H54 (cell line): Measurements from ENCODE around the gene ALPP.
"Not testable (repeated sequence)": the region's sequence is repeated elsewhere in the genome, so short reads cannot be mapped to it uniquely, and the experiment has no call there.

Source experiments
- DNase-seq: peaks from one replicate; pipeline ENCODE4 v3.0.0; 2011; ENCODE audit warnings: low spot score, mixed read lengths; ENCODE audit not compliant: insufficient read length
- FAIRE-seq: peaks from 3 replicates; lab custom pipeline; 2011; peaks lifted over from hg19 to GRCh38; lab: Jason Lieb, UNC
- POLR2A ChIP-seq: IDR thresholded peaks from 2 replicates; pipeline ENCODE4 v1.6.1; 2011; ENCODE audit warnings: low read depth, mild to moderate bottlenecking, low read length

Gene ALPP

GRCh38 chr2:232378735-232379151, at the start of gene ALPP:
Gene ALPP (plus strand): TSS chr2:232378751. CDS start chr2:232378803, 52 bp downstream.
- not testable (repeated sequence) for DNase-seq, FAIRE-seq

GRCh38 chr2:232329716-232330067, 48.9 kb upstream of the ALPP start:
- DNase-seq (no peak), FAIRE-seq (no peak)
- no peak for TF ChIP-seq POLR2A

- TF ChIP-seq POLR2A, result no peak
- DNase-seq (no peak), FAIRE-seq (no peak)
Measured at GRCh38 chr2:232330068-232330999, 48.2 kb upstream of the ALPP start.

GRCh38 chr2:232331061-232331460, 47.5 kb upstream of the ALPP start:
- FAIRE-seq, DNase-seq: not testable (repeated sequence)

GRCh38 chr2:232331641-232332040, 46.9 kb upstream of the ALPP start:
- DNase-seq, FAIRE-seq: not testable (repeated sequence)

- FAIRE-seq, DNase-seq: not testable (repeated sequence)
Measured at GRCh38 chr2:232332244-232332939, 46.2 kb upstream of the ALPP start.

- no peak for DNase-seq
- TF ChIP-seq POLR2A, result no peak
- FAIRE-seq, result no peak
Measured at GRCh38 chr2:232332940-232333259, 45.7 kb upstream of the ALPP start.

- FAIRE-seq (no peak), DNase-seq (no peak)
- TF ChIP-seq POLR2A, result no peak
Measured at GRCh38 chr2:232333361-232334135, 45.0 kb upstream of the ALPP start.

GRCh38 chr2:232334136-232334884, 44.2 kb upstream of the ALPP start:
- DNase-seq, FAIRE-seq: not testable (repeated sequence)

- DNase-seq, FAIRE-seq: not testable (repeated sequence)
Measured at GRCh38 chr2:232334885-232335205, 43.7 kb upstream of the ALPP start.

- not testable (repeated sequence) for DNase-seq, FAIRE-seq
Measured at GRCh38 chr2:232335206-232335858, 43.2 kb upstream of the ALPP start.

- no peak for TF ChIP-seq POLR2A
- no peak for DNase-seq
- FAIRE-seq, result no peak
Measured at GRCh38 chr2:232335859-232336215, 42.7 kb upstream of the ALPP start.

GRCh38 chr2:232336241-232336736, 42.3 kb upstream of the ALPP start:
- FAIRE-seq, result no peak
- DNase-seq, result no peak
- TF ChIP-seq POLR2A, result no peak
